Measurements from ENCODE around the gene IL6R.
"Not testable (repeated sequence)": the region's sequence is repeated elsewhere in the genome, so short reads cannot be mapped to it uniquely, and the experiment has no call there.

IL6R gene

DNA sequence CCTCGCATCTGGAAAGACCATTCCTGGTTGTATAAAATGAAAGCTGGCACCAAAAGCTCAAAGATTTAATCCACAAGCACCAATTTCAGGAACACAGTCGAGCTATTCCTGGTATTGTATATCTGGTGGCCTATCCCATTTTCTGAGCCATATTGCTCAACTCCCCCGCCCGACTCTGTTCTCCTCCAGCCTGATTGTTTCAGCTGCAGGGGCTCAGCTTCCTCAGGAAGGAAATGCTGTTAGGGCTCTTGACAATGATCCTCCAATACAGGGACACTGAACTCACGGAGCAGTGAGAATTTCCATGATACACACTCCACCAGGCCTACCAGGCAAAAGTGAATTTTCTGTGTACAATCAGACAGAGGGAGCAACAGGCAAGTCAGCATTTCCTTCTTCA is 80.0 kb downstream of the IL6R start:
- no peak for FAIRE-seq

DNA sequence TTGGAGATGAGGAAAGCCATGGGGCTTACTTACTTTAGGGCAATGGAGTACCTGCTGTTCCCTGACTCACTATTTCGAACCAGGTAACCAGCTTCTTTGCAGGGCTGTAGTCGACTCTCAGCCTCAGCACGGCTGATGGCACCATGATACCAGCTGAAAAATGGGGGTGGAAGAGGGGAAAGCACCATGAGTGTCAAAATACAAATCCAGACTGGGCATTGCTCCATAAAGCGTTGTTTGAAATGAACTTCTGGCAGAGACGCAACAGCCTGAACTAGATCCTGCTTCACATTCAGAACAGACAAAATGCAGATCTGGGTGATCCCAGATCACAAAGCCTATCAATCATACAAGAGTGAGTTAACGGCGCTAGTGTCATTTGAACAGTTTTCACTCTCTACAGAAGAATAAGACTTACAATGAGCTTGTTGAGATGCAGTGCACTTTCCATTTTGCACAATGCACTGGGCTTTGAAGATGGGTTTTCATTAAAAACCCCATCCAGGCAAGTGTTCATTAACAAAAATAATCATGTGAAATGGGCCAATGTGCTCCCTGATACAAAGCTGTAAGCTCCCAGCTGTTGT is 80.9 kb downstream of the IL6R start:
- FAIRE-seq: no peak

DNA sequence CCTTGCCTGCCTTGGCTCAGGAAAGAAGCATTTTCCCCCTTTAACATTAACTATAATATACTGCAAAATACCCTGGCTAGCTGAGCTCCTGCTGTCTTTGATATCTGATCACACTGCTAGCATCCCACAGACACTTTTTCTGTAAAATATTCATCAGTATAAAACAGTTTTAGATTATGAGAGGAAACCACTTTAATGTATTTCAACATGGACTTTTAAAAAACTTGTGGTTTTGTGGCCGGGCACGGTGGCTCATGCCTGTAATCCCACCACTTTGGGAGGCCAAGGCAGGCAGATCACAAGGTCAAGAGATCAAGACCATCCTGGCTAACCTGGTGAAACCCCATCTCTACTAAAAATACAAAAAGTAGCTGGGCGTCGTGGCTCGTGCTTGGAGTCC is 81.6 kb downstream of the IL6R start:
- FAIRE-seq: not testable (repeated sequence)

DNA sequence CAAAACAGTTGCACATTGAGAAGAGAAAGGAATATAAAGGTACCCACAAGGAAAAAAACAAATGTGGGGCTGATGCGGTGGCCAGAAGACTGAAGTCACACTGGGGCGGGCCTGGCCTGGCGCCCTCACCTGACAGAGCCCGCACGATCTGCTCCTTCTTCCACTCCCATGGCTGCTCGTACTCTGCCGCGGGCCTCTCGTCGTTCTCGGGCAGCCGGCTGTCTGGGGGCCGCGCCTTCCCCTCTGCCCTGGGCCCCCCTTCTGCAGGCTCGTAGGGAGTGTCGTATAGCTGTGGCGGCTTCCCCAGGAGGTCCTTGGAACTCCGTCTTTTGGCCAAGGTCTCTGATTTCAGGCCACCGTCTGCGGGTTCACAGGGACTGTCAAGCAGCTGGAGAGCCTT is 83.8 kb downstream of the IL6R start:
- FAIRE-seq: no peak

DNA sequence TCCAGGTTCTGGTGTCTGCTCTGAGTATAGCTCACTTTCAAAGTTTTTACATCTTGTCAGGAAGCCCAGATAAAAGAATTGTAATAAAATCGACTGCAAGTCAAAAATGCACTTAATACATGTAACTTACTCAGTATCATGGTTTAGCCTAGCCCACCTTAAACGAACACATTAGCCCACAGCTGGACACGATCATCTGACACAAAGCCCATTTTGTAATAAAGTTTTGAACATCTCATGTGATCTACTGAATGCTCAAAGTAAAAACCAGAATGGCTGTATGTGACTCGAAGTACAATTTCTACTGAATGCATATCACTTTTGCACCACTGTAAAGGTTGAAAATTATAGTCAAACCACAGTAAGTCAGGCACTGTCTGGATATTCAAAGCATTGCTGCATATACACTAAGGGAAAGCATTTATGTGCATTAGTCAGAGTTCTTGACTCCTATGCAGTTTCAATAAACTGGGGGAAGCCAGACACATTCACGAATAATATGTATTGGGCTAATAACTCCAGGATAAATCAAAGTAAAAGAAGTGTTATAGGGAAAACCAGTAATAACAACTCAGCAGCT is 84.6 kb downstream of the IL6R start:
- FAIRE-seq: no peak

DNA sequence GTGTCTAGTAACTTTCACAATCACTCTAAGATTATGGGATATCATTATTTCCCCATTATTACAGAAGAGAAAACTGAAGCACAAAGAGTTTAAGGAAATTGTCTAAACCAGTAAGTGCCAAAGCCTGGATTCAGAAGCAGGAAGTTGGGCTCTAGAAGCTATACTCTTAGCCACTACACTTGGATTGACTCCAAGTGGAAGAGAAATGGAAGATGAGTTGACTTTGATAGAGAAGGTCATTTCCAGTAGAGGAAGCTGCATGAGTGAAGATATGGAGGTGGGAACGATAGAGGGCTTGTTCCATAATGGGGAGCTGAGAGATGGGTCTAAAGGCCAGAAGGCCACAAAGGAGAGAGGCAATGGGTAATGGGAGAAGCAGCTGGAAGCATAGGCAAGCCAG is 85.2 kb downstream of the IL6R start:
- no peak for FAIRE-seq

DNA sequence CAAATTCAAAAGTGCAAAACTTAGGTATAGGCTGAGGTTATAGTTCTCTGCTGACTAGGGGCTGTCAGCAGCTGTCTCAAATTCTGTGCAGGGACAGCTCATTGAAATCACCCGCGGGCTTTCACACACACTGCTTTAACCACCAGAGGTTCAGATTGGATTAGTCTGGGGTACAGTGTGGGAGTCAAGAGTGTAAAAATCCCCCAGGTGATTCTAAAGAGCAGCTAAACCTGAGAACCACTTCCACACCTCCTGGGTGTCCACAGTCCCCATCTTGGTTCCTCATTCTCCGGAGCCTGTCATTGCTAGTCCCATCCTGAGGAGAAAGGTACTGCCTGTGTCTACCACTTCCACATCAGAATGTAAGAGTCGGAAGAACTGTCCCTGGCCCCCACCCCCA is 87.0 kb downstream of the IL6R start:
- no peak for FAIRE-seq

DNA sequence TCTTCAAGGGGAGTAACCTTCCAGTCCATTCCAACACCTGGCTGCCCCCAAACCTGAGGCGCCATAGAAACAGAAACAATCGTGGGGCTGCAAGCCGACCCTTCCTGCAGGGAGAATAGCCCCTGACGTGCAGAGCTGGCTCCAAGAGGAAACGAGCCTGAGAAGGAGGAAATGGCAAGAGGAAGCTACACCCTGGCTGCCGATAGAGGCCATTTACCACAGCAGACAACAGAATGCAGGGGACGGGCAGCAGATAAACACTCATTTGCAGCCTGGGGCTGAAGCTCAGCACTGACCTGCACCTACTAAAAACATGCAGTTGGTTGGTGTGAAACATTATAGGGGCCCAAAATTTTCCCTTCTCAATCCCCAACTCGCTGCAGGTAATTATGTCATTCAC is 88.1 kb downstream of the IL6R start:
- no peak for FAIRE-seq

DNA sequence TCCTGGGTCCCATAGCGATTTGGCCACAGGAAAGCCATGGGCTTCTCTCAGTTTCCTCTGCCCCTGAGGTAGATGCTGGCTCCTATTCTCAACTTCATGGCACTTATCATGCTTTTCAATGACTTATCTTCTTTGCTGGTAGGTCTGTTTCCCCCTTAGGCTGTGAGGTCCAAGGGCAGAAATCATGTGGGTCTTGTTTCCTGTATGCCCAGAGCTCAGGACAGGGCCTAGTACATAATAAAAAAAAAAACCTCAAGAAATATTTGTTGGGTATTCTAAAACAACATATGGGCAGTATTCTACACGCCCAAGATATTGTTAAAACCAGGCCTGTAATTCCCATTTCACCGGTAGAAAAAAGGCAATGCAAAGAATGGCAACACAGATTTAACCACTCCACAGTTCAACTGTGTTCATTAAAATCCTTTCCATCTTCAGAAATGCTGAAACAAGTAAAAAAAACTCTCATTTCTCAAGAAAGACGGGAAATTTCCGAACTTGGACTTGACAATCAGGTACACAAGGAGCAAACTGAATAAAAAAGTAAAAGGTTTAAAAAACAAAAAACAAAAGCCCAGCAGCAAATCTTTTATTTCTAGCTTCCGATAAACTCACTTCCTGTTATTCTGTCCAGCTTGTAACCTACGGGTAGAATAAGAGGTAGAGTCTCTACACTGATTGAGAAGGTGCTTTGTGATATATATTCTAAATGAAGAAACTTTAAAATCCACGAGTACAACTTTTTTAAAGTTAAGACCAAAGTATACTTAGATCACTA is 90.5 kb downstream of the IL6R start:
- no peak for FAIRE-seq

DNA sequence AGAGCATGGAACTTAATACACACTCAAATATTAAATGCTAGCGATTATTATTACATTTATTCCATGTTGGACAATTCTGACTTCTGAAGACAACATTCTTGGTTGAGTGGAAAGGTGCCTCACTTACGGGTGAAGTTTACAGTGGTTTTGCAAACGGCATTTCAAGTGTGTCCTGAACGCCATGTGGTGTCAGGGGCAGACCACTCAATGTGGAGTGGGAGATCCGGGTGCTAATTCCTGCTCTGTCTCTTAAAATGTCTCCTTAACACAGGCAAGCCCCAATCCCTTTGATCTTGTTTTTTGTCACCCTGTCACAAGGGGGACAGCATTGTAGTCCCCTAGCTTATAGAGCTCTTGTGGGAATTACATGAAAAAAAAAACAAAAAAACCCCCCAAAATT is 91.2 kb downstream of the IL6R start:
- FAIRE-seq: no peak

DNA sequence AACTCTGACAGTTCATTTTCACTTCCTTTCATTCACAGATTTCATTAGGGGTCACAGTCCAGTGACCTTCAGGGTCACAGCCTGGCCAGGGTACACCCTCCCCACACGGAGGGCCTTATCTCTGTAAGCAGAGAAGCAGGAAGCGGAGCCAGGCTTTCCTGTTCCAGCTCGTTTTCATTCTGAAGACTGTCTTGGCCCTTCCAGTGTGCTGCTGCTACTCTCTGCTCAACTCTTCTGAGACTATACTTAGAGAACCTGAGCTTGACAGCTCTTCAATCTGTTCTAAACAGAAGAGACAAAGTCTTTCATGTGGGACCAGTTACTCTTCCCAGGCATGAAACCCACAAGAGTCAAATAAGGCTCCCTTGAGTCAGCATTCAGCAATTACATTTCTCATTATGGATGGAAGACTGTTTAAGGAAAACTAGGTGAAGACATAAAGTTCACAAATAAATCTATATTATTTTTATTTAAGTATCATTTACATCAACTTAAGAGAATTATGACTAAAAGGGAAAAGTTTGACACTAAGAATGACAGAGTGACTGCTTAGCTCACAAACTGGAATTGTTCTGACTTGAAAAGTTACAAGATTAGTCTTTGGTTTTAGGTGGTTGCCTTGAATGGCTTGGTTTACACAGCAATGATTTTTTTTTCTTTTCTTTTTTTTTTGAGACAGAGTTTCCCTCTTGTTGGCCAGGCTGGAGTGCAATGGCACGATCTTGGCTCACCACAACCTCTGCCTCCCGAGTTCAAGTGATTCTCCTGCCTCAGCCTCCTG is 92.1 kb downstream of the IL6R start:
- no peak for FAIRE-seq

DNA sequence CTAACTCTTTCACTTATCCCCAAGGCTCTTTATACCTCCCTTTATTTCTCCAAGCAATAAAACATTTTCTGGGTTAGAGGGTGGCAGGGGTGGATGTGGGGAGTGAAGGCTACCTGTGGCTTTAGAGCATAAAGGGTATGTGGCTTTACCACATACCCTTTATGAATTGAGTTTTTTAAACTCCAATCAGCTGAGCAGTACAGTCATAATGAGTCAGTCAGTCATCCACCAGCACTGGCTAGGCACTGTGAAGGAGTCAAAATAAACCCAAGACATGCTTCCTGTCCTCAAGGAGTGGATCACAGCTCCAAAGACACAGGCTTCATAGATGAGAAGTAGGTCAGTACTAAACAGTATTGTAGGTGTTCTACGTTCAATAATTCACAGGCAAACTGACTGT is 94.3 kb downstream of the IL6R start:
- FAIRE-seq: no peak

DNA sequence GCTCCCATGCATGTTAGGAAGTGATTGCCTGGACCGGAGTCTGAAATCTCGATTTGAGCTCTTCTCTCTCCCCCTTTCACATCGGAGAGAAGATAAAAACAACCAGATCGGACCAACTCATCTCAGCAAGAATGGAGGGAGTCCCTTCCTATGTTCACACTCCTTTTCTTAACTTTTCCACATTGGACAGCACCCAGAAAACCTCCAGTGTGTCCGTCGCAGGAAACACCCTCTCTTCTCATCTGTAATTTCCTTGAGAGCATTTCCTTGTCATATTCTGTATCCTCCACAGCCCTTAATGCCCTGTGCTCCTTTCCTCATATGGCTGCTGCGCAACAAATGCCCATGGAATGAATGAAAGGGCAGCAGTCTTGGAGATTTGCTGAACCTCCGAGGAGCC is 95.4 kb downstream of the IL6R start:
- FAIRE-seq: no peak

DNA sequence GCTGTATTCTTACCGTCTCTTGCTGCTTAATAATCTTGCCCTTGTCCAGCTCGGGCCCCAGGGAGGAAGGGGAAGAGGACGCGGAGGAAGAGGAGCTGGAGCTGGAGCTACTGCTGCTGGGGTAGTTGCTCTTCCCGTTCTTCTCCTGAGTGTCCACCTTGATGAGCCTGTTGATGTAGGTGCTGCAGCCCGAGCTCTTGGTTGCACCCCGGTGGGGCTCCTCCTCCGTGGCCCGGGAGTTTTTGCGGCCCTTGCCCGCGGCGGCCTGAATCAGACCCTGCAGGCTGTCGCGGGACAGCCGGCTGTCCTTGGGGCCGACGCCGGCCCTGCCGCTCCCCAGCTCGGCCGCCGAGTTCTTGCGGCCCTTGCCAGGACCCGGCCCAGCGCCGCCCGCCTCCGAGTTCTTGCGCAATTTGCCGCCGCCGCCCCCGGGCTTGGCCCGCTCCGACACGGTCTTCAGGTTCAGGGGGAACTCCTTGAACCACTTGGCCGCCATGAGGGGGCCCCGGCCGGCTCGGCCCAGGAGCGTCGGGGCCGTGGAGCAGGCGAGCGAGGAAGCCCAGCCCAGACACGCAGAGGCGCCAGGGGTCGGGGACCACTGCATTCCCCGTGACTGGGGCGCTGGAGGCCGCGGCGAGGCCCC is 96.4 kb downstream of the IL6R start:
- no peak for FAIRE-seq

DNA sequence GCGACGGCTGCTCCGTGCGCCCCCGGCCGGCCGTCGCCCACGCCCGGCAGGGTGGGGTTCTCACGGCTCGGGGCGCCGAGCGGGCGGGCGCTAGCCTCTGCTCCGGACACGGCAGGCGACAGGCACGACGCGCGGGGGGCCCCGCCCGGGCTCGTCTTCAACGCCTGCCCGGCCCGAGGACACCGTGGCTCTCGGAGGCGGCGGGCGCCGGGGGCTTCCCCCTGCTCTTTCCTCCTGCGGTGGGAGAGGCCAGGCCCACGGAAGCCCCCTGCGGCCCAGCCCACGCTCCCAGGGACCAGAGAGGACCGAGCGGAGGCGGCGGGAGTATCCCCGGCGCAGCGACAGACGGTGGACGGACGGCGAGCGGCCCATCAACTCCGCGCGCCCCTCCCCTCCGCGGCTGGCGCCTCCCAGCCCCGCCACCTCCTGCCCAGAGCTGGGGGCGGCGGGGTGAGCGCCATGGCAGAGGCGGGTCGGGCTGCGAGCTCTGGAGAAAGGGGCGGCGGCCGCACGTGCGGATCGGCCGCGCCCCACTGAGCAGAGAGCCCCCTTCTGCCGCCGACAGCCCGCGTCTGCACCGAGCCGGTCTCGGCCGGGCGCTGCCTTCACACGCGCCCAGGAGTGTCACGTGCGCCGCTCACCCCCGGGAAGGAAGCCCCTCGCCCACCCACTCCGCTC is 97.1 kb downstream of the IL6R start, which contains the start of the genes SHE and TDRD10:
Gene SHE (minus strand): TSS at position 347 of the 678 bp plus-strand sequence. CDS start 386 bp downstream, outside the sequence.
Gene TDRD10 (plus strand): TSS at position 154 of the 678 bp plus-strand sequence. CDS start 4,685 bp downstream, outside the sequence.
- FAIRE-seq: no peak

DNA sequence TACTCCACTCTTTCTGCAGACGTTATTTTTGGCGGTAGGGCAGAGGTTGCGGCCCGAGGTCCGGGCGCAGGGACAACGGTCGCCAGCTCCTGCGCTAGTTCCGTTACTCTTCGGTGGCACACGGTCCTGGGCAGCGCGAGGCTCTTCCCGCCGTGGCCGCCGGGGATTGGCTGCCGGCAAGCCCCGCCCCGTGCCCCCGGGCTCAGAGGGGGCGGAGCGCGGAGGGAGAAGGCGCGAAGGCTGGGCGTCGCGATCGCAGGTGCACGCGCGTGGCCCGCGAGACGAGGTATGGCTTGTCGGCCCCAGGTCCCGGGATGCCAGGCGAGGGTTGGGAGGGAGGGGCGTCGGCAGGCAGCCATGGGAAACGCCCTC is 97.6 kb downstream of the IL6R start:
- FAIRE-seq: no peak

DNA sequence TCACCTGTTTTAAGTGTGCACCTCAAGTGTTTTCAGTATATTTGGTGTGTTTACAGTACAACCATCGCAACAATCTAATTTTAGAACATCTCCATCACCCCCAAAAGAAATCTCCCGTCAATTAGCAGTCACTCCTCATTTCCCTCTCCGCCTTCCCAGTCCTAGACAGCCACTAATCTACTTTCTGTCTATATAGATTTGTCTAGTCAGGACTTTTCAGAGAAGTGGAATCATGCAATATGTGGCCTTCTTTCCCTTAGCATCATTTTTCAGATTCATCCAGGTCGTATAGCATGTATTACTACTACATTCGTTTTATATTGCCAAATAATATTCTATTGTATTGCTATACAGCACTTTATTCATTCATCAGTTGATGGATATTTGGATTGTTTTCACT is 98.8 kb downstream of the IL6R start:
- no peak for FAIRE-seq

DNA sequence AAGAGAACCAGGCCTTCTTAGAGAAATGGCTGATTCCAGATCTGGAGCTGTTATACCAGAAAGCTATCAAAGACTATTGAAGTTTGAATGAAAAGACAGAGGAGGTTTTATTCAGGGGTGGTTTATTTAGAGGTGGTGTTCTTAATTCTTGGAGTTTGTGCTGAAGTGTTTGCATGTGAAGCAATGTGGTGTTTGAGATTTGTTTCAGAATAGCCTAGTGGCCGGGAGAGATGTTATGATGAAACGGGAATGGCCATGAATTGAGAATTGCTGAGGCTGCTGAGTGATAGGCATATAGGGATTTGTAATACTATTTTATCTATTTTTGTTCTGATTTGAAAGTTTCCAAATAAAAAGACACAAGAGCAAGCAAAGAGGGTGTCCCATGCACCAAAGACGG is 107.6 kb downstream of the IL6R start:
- no peak for FAIRE-seq

DNA sequence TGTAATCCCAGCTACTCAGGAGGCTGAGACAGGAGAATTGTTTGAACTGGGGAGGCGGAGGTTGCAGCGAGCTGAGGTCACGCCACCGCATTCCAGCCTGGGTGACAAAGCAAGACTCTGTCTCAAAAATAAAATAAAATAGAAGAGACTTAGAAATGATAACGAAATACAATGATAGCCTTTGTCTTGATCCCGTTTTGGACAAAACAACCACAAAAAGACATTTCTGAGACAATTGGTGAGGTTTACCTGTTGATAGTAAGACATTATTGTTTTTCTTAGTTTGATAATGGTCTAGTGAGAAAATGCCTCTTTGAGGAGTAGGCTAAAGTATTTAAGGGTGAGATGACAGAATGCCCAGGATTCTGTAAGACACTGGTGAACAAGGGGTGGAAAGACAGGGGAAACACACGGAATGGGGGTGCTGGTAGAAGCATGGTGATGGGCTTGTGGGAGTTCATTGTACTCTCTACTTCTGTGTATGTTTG is 109.0 kb downstream of the IL6R start:
- no peak for FAIRE-seq

DNA sequence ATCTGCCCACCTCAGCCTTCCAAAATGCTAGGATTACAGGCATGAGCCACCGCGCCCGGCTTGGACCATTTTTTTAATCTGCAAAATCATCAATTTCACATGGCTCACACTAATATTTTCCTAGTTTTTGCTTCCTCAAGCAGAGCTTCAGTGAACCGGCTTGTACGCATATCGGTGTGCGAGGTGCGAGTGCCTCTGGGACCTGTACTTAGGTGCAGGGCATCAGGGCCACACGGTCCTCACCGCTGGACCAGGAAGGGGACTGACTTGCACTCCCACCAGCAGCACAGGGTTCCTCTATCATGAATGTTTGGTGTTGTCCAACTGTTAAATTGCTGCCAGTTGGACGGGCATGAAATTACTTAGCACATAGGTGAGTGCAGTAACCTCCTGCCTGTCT is 112.5 kb downstream of the IL6R start:
- no peak for FAIRE-seq

All from colon (tissue), 2 donors.